PC-3 (cell line): ENCODE data around the gene SFXN2.

ENCODE experiments used
- CTCF ChIP-seq: fragments of 300-600 bp; sonication (generic); conservative IDR thresholded peaks from 2 replicates; pipeline ENCODE4 v1.5.1; 2017; ENCODE audit warnings: antibody characterized with exemption, low read depth, mild to moderate bottlenecking, low read length
- EZH2 ChIP-seq: fragments of 300-600 bp; sonication (generic); IDR thresholded peaks from one replicate; pipeline ENCODE4 v1.6.1; 2017; ENCODE audit warnings: antibody characterized with exemption, mild to moderate bottlenecking, low read length; ENCODE audit not compliant: unreplicated experiment

DNA sequence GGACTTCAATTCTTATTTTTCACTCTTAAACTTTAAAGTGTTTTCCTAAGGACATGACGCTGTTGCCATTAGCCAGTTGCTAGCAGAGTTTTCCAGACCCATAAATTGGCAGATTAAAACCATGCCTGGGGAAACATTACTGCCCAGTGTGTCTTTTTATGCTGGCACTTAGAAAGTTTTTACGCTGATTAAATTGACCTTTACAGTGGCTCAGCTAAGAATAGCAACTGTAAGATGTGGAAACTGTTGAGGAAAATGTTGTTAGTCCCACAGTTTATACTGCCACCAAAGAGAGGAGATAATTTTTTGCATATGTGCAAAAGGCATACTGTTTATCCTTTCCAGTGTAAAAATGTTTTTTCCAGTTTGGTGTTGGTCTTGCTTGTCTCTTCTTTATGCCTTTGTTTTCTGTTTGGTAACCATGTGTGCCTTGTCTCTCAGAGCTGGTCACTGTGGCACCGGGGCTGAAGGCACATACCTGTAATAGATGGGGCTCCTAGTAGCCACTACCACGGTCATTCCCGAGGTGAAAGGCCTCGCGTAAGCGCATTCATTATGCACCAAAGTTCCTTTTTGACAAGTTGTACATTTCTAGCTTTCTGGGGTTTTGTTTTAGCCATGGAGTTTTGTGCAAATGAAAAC, 77.4 kb downstream of the SFXN2 start:
- no peak for TF ChIP-seq CTCF
- TF ChIP-seq EZH2: no peak
